AG09319 (cell line): ENCODE data around the gene CTU1.

Experiments used
- DNase-seq: peaks from one replicate; pipeline ENCODE4 v3.0.0-alpha.2; 2010; ENCODE audit warnings: low read depth; ENCODE audit errors: extremely low read depth
- CTCF ChIP-seq: IDR thresholded peaks from 2 replicates; pipeline ENCODE4 v1.5.1; 2011; ENCODE audit warnings: low read depth, mild to moderate bottlenecking, inconsistent platforms, low read length, moderate library complexity

CTU1 gene

GRCh38 chr19:51060973-51061372 is 47.2 kb downstream of the CTU1 start:
- no peak for TF ChIP-seq CTCF
- no peak for DNase-seq

GRCh38 chr19:51060336-51060735 is 47.9 kb downstream of the CTU1 start:
- no peak for TF ChIP-seq CTCF
- DNase-seq = no peak

- DNase-seq = no peak
- no peak for TF ChIP-seq CTCF
Measured at GRCh38 chr19:51059715-51060114, 48.5 kb downstream of the CTU1 start.

GRCh38 chr19:51055866-51056265 is 52.3 kb downstream of the CTU1 start:
- DNase-seq = no peak
- no peak for TF ChIP-seq CTCF
